Lower leg skin (tissue), 3 donors: ENCODE data around the gene NRXN2.

ENCODE experiments used
- CTCF ChIP-seq, 3 donors: fragments of 450-650 bp; IDR thresholded peaks; one replicate each; pipeline ENCODE4 v1.5.1; 2016; ENCODE audit warnings: antibody characterized with exemption in 3 of 3, mild to moderate bottlenecking in 3 of 3, moderate library complexity in 2 of 3
- POLR2A ChIP-seq, 2 donors: fragments of 450-650 bp; IDR thresholded peaks; one replicate each; pipeline ENCODE4 v1.6.1; 2016 to 2017; ENCODE audit warnings: antibody characterized with exemption in 2 of 2, mild to moderate bottlenecking in 1 of 2, moderate library complexity in 1 of 2

- TF ChIP-seq POLR2A (IDR thresholded peaks at IDR 0.05) (no peak), CTCF (IDR thresholded peaks at IDR 0.05) (no peak)
Measured at GRCh38 chr11:64610596-64610995, 112.4 kb downstream of the NRXN2 start.
